Stimulated activated CD4-positive, alpha-beta T cell treated with anti-CD3 and anti-CD28 coated beads, Interleukin-1b, Interleukin-23, amount 100 ng/mL, for 48 hours (primary cell): ENCODE measurements around the gene WNT10A.
"Not testable (repeated sequence)": the region's sequence is repeated elsewhere in the genome, so short reads cannot be mapped to it uniquely, and the experiment has no call there.

Experiments
- DNase-seq: peaks from one replicate; pipeline ENCODE4 v3.0.0-alpha.2; 2020

The WNT10A gene

DNA sequence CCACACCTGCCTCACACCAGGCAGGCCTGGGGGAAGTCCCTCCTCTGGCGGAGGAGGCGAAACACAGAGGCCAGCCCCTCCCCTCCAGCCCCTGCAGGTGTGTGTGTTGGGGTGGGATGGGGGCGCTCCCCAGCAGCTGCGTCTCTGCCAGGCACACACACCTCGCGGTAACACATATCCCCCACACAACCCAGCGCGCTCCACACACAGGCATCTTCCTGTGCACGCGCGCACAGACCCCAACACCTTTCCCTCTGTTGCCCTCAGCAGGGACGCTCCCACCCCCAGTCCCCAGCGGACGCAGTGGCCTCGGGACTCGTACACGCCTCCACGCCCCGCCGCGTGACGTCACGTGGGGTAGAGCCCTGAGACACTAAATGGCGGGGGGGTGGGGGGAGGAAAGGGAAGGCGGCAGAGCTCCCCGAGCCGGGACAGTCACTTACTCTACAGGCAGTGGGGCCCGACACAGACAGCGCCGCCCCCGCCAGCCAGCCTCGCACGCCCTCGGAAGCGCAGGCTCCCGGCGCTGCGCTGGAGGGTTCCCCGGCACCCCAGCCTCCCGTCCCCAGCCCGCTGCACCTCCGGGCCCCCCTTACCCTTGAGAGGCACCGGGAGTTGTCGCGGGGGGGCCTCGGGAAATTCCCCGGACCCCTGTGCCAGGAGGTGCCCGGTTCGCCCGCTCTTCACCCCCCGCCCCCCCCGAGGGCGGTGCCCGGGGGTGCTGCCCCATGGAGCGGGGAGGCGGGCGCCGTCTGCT is at the start of gene WNT10A:
Gene WNT10A (plus strand): TSS at position 751 of the 757 bp plus-strand sequence. CDS start 144 bp downstream, outside the sequence.
- peak; percentile 57 for DNase-seq

DNA sequence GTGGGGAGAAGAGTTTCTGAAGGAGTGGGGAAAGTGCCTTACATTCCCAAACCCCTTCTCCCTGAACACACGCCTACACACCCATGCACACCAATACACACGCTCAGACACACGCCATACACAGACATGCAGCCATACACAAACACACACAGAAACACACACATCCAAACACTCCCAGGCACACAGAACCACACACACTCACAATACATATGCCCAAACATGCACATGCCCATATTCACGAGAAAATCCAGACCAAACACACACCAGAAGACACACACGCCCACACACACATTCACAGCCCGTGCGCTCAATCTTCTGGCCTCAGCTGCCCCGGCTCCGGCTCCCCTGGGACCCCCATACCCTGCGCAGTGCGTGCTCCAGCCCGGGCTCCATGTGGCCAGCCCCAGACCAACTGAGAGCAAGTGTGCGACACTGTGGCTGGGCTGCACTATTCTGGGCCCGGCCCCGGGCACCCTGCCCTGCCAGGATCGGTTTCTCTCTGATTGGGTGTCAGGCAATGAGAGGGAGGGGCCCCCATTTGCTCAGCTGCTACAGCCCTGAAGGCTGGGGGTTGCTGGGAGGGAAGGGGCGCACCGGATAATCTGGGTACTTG is 49.2 kb upstream of the WNT10A start, which contains the start of gene PRKAG3:
Gene PRKAG3 (minus strand): TSS at position 426 of the 613 bp plus-strand sequence.
- no peak for DNase-seq

DNA sequence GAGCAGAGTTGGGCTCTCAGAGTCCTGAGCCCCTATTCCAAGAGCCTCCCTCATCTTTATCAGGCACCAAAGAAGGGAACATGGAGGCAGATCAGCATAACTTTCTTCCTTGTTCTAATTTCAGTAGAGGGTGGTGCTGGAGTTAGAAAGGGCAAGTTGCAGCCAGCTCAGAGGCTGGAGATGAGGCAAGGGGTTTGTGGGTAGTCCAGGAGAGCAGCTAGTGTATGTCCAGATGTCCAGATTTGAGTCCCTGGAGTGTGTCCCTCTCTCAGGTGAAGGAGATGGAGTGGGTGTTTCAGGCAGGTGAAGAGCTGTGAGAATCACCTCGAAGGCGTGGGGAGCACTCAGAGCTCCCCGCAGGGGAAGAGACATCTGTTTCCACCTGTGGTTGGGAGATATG is 48.6 kb upstream of the WNT10A start:
- DNase-seq, result no peak

DNA sequence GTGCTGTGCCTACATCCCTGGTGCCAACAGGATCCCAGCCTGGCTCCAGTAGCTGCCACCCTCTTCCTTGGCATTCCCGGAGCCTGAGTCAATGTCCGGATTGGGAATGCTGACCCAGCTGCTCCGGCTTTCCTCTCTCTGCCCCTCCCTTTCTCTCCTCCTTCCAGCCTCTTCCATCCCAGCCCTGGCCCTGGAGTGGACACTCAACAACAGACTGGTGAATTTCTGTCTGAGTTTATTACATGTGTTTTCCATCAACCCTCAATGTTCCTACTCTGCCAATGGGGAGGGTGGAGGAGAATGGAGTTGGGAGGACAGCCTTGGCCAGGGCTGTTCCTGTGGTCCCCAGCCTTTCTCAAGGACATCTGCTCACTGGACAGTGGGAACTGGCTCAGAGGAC is 48.1 kb upstream of the WNT10A start:
- no peak for DNase-seq

DNA sequence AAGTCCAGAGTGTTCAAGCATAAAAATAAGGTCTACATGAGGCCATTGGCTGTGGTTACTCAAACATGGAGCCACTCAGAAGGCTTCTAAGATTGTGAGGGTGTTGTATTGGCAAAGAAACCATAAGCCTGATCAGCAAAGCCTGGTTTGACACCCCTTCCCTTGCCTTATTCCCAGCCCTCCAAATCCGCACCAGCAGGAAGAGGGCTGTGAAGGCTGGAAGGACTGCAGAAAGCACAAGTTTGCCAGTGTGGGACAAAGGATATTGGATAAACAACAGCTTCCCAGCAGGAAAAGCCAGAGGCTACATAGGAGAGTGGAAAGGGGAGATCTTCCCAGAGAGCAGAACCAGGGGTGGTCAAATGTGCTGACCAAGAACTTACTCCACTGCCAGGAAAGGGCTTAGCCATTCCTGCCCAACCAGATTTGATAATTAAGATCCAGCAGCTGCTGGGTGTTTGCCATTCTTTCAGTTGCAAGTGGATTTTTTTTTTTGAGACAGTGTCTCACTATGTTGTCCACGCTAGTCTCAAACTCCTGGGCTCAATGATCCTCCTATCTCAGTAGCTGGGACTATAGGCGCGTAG is 47.5 kb upstream of the WNT10A start:
- no peak for DNase-seq

DNA sequence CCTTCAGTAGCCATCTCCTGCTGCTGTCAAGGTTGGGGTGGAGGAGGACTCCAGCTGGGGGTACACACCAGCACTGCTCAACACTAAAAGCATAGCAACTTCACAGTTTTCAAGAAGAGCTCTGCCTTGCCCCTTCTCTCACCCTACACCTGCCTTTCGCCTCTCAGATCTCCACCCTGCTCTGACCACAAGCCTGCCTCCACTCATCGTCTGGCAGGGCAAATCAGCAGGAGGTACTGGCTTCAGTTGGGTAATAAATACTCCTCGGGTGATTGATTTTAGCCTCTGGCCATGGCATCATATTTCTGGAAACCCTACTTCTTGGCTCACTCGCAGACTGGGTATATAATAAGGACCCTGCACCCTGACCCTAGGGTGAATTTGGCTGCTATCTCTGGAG is 46.0 kb upstream of the WNT10A start:
- no peak for DNase-seq

DNA sequence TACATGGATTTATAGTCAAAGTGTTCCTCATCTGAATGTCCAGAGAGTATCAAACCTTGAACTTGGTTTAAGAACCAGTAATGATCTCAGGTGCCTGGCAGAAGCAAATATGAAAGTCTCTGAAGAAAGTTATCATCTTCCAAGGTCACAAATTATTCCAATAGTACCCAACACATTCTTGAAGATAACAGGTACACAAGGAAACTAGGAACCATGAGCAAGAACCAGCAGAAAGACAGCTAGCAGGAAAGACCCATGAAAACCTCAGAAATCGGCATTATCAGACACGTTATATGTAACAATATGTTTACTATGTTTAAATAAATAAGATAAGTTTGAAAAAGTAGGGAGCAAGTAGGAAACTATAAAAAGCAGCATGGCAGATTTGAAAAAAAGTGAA is 43.2 kb upstream of the WNT10A start:
- no peak for DNase-seq

DNA sequence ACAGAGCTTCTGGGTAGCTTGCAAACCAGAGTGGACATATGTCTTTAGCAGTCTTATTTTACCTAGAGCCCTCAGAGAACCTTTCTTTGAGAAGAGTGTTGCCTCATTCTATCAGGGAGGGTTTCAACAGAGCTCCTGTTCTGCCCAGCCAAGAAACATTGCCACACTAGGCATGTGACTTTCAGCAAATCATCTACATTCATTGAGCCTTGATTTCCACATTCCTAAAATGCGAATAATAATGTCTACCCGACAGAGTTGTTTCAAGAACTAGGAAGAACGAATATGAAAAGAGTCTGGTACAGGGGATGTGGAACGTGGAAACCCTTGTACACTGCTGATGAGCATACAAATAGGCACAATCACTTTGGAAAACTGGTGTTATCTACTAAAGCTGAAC is 41.2 kb upstream of the WNT10A start:
- no peak for DNase-seq

DNA sequence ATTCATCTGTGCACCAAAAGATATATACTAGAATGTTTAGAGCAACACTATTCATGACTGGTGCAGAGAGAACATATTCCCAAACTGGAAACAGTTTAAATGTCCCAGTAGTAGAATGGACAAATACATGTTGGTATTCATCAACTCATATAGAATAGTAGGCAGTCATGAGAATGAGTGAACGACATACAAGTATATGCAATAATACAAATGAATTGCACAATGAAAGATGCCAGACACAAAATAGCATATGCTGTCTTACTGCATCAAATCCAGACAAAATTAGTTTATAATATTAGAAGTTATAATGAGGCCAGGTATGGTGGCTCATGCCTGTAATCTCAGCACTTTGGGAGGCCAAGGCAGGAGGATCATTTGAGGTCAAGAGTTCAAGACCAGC is 40.8 kb upstream of the WNT10A start:
- no peak for DNase-seq

DNA sequence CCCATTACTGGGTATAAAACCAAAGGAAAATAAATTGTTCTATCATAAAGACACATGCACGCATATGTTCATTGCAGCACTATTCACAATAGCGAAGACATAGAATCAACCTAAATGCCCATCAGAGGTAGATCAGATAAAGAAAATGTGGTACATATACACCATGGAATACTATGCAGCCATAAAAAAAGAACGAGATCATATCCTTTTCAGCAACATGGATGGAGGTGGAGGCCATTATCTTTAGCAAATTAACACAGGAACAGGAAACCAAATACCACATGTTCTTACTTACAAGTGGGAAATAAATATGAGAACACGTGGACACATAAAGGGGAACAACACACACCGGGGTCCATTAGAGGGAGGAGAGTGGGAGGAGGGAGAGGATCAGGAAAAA is 36.3 kb upstream of the WNT10A start:
- not testable (repeated sequence) for DNase-seq

DNA sequence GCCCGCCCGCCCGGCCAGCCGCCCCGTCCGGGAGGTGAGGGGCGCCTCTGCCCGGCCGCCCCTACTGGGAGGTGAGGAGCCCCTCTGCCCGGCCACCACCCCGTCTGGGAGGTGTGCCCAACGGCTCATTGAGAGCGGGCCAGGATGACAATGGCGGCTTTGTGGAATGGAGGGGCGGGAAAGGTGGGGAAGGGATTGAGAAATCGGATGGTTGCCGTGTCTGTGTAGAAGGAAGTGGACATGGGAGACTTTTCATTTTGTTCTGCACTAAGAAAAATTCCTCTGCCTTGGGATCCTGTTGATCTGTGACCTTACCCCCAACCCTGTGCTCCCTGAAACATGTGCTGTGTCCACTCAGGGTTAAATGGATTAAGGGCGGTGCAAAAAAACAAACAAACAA is 33.7 kb upstream of the WNT10A start:
- DNase-seq, result not testable (repeated sequence)

DNA sequence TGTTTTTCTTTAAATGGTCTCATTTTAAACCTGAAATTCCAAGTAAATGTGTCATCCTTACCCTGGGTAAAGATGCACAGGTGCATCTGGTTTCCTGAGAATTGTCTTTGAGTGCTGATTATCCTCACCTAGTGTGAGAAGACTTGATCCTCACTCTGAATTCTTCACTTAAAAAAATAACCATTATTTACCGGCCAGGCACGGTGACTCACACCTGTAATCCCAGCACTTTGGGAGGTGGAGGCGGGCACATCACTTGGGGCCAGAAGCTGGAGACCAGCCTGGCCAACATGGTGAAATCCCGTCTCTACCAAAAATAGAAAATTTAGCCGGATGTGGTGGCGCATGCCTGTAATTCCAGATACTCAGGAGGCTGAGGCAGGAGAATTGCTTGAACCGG is 30.9 kb upstream of the WNT10A start:
- no peak for DNase-seq

DNA sequence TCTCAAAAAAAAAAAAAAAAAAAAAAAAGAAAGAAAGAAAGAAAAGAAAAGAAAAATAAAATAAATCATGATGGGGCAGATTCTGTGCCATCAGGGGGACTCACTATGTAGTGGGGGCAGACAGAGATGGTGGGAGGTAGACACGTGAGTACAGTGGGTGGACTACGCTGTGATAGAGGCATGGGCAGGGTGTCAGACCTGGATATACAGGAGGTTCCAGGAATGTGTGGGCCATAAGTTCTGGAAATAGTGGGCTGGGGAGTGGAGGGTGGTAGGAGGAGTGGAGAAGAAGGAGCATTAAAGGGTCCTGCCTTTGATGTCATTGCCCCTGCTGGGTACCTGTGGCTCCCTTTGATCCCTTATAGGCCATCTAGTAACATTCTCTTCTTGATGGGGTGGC is 29.9 kb upstream of the WNT10A start:
- DNase-seq, result no peak

DNA sequence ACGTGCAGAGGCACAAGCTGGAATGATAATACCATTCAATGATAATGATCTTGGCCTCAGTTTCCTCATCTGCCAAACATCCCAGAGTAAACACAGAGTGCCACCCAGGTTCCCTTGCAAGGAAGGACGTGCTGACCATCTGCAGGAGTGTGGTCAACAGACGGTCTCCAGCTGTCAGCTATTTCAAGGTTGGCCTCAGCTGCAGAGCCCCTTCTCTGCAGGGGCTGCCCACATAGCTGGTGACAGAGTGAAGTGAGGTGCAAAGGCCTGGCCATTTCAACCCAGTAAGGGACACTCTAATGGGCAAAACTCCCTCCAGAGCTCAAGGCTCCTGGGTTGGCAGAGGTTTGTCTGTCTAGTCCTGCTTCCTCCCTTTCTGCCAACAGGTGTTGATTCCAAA is 29.4 kb upstream of the WNT10A start:
- DNase-seq, result no peak

DNA sequence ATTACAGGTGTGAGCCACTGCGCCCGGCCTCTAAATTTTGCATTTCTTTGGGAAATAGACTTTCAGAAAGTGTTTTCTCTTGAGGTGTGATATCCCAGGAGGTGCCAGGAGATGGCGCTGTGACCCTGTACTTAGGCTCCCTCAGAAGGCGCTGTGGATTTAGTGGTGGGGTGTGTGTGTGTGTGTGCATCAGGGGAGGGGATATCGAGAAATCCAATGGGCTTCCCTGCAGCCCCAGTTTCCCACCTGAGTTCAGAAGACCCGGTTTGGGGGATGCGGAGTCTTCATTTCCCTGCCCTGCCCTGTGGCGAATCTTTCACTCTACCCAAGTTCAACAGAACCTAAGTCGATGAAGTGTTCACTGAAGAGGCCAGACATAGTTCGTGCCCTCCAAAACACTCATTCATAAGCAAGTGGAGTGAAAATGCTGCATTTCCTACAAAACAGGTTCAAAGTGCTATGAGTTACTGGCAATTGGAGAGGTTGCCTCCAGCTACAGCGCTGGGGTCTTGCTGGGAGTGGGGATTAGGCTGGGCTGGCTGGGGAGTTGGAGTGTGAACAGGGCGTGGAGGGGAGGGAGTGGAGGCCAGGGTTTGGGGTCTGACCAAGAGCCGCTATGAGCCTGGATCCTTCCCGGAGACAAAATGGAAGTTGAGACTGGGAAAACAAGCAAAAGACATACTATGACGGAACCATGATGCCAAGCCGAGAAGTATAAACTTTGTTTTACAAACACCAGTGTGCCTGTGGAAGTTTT is 27.6 kb upstream of the WNT10A start:
- DNase-seq, result peak; percentile 57

DNA sequence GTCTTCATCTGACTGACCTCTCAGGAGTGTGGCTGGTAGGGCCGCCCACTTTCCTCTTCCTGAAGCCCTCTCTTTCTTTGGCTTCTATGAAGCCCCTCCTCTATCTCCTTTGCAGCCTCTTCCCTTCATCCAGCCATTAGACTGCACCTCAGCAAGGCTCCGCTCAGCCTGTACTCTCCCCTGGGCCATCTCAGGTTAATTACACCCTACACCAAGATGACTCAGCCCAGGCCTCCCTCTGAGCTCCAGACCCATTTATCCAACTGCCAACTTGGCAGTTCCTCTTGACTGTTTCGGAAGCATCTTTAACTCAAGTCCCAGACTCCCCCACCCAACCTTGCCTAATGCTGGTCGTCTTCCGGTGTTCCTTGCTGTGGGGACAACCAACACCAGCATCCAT is 26.9 kb upstream of the WNT10A start:
- no peak for DNase-seq

DNA sequence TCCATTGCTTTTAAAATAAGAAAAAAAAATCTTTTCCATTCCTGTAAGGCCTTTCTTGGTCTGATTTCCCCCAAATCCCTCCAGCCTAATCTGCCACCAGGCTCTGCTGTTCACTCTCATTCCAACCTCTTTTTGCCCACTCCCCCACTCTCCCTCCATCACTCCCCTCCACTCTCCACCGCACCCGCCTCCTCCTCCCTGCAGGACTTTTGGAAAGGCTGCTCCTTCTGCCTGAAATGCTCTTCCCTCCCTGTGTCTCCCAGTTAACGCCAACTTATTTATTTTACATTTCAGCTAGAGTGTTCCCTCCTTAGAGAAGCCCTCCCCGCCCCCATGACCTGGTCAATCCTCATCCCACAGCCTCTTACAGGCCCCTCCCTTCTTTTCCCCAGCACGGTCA is 25.8 kb upstream of the WNT10A start:
- DNase-seq, result no peak

DNA sequence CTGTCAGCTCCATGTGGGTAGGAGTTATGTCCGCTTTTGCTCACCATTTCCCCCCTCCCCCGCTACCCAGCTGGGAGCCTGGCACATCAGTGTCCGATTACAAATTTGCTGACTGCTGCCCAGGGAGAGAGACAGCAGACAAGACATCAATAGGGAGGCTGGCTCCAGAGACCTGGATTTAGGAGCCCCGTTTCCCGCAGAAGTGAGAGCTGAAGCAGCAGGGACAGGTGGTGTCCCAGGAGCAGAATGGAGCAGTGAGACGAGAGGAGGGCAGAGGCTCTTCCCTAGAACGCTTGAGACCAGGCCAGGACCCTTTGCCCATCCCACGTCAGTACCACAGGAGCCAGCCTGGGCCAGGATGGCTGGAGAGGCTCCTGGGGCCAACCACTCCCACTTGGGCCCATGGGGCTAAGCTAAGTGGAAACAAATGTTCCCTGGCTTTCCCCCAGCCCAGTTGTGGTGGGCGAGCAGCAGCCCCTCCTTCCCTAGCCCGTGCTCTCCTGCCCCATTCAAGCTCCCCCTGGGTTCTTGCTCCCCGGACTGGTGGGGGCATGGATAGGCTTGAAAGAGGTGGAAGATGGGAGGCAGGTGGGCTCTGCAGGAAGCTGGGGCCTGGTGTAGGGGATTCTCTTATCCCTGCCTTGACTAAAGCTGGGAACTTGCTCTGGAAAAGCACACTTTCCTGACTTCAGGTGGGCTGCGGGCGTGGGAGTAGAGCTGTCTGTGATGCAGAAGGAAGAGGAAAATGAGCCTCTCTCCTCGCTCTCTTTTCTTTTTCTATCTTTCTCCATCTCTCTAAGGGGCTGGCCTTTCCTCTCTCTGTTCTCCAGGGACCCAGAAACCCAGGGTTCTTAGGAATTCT is 25.1 kb upstream of the WNT10A start:
- DNase-seq, result no peak

DNA sequence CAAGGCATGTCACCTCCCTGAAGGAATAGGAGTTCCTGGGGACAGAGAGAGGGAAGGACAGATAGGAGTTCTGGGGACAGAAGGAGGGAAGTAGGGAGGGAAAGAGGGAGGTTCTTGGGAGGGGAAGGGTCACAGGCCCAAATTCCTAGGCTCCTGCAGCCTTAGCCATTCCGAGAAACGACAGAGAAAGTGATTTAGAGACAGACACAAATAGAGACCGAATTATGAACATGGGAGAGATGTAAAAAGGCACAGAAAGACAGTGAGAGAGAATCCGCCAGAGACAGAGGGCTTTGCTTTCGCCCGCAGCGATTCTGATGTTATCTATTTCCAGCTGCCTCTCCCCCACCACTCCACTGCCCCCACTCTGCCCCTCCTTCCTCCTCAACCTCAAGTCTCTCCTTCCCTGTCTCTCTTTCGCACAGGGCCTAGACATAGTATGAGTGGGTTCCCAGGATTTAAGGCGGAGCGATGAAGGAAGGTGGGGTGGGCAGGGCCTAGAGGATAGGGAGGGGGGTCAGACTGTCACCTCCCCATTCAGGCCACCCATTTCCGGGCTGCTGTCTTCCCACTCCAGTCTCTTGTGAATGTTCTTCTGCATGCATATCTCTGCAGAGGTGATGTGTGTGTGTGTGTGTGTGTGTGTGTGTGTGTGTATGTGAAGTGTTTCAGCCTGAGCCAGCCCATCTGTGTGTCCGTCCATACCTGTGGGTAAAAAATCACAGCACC is 24.3 kb upstream of the WNT10A start:
- DNase-seq, result no peak

DNA sequence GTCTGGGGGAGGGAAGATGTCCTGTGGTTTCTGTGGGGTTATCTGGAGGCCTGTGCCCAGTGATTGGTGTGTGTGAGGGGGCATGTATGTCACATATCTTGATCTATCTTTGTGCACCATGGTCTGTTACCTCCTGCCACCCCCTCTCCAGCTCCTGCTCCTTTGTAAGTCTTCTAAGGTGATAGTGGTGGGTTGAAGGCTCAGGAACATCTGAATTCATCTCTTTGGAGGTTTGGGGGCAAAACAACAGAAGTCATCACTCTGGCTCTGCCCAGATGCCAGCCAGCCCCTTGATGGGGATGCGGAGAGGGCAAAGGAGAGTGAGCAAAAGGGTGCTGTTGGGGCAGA is 23.8 kb upstream of the WNT10A start:
- DNase-seq, result no peak

DNA sequence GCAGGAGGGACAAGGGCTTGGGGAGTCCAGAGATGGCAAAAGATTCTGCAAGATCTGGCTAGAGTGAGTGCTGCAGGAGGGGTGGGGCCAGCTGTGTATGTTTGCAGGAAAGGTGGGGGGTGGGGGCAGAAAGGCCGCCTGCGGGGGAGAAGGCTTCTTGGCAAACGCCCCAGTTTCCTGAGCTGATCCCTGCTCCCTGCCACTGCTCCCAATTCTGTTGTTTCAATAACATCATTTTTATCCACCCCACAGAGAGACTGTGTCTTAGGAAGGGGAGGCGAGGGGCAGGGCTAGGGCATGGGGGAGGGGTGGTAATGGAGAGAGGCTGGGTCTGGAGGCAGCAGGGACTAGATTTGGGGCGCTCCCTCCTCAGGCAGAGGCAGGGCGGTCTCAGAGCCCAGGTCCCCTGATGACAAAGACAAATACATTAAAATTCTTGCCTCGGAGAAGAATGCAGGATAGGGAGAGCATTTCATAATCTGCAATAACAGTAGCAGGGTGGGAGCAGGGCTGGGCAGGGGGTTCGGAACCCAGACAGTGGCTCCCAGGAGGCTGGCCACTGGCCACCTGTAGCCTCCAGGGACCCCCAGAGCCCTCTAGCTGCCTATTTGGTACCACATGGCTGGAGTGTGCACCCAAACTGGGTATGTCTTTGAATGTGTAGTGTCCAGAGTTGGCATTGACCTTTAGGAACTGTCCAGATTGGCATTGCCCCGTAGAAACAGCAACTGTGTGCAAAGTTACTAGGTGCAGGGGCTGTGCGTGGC is 23.1 kb upstream of the WNT10A start:
- DNase-seq, result no peak
